A549 treated with AZD9567 at 1 μM for 4 hours (cell line): ENCODE results near the gene GSG1L2. TPM values are rescaled to one million over a fixed set of nuclear protein-coding genes. Genes with fewer than 3 reads are reported as not detected.

Experiments used
- total RNA-seq: library from RNA; stranded (reverse); fragments of 200-300 nt; extraction: Qiagen RNA extraction; gene quantifications from 5 replicates; pipeline ENCODE4 v1.2.3, GENCODE V29; 2022; ENCODE audit not compliant: insufficient read depth

Gene GSG1L2
- total RNA-seq = not detected in 5 replicates

GRCh38 chr17:9821921-9822320 lies at the start of gene GSG1L2:
GSG1L2 (minus strand) TSS chr17:9822079; CDS start chr17:9822071, 8 bp downstream.

GRCh38 chr17:9825641-9826150 lies 3.8 kb upstream of the GSG1L2 start, which contains the start of gene GLP2R:
GLP2R (plus strand) TSS chr17:9825924; CDS start chr17:9826064, 140 bp downstream.

GRCh38 chr17:9790889-9791876 lies 30.7 kb downstream of the GSG1L2 start, which contains the start of gene DHRS7C:
DHRS7C (minus strand) TSS chr17:9791592; CDS start chr17:9791284, 308 bp downstream.

Other genes with a start within 250 kb of the GSG1L2 start
- gene STX8, start 246.3 kb downstream of the GSG1L2 start, total RNA-seq = 54.8 to 75.4 TPM (median 65.6 TPM) in 5 replicates
- gene CFAP52, start 245.4 kb downstream of the GSG1L2 start, total RNA-seq = 0.09 TPM in 1 of 5 replicates, not detected in the others
- gene USP43, start 176.6 kb downstream of the GSG1L2 start, total RNA-seq = 3.8 to 4.6 TPM (median 4.4 TPM) in 5 replicates
- not detected in 5 replicates for gene DHRS7C, start 30.5 kb downstream of the GSG1L2 start, total RNA-seq
- 6.8 to 8.2 TPM (median 7.2 TPM) in 5 replicates for gene GLP2R, start 3.8 kb upstream of the GSG1L2 start, total RNA-seq
- 0.13 to 0.20 TPM in 2 of 5 replicates, not detected in the others for gene RCVRN, start 83.2 kb upstream of the GSG1L2 start, total RNA-seq